ENCODE measurements around the gene ARHGAP15.

The ARHGAP15 gene

DNA sequence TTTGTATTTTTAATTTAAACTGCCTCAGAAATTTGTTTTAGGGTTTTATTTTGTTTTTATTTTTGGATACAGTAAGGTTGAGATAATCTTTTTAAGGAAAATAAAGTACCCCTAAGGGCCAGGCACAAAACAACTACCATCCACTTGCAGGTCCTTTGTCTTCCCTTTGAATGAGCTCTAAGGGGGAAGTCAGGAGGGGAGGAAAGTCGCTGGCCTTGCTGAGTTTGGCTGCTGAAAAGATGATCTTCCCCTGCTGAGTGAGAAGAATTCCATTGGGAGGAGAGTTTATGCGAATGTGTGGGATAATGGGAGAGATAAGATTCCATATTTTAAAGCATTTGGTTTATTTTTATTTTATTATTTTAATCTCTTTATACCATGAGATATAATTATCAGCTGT lies 100.7 kb downstream of the ARHGAP15 start:
- no peak for DNase-seq

- DNase-seq: no peak
These were observed 101.5 kb downstream of the ARHGAP15 start for GRCh38 chr2:143230506-143231253.

DNA sequence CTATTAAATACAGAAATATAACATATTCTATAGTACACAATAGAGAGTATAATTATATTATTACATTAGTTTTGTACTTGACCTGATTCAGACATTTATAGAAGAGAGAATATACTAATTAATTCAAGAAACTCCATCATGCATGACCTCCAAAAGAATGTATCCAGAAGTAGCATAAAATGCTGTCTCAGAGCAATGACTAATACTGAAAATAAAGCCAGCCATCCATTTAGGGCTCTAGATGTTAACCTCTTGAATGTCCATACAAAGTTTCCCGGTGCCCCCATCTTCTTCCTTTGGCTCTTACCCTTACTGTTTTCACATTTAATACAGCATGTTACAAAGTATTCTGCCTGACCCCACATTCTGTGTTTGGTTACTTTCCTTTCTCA lies 102.0 kb downstream of the ARHGAP15 start:
- DNase-seq: no peak

GRCh38 chr2:143237146-143237777 lies 108.0 kb downstream of the ARHGAP15 start:
- DNase-seq: no peak

- no peak for DNase-seq
These were observed 112.3 kb downstream of the ARHGAP15 start for GRCh38 chr2:143241403-143242088.

GRCh38 chr2:143246246-143246645 lies 117.0 kb downstream of the ARHGAP15 start:
- no peak for DNase-seq

- no peak for DNase-seq
These were observed 117.9 kb downstream of the ARHGAP15 start for GRCh38 chr2:143246815-143247744.

- no peak for DNase-seq
These were observed 119.4 kb downstream of the ARHGAP15 start for GRCh38 chr2:143248631-143249030.

DNA sequence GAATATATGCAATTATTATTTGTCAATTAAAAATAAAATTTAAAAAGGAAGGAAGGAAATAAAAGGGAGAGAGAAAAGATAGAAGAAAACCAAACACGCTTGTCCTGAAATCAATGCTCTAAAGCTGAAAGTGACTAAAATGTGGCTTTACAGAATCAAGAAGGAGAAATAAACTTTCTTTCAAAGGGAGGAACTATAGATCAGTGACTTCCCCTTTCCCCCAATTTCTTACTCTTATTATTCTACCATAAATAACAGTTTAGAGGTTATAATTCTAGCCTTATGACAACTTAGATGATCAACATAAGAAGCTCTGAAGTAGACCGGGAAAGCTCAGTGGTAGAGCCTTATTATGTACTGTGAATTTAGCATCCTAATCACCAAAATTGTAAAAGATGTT lies 122.5 kb downstream of the ARHGAP15 start:
- no peak for DNase-seq

DNA sequence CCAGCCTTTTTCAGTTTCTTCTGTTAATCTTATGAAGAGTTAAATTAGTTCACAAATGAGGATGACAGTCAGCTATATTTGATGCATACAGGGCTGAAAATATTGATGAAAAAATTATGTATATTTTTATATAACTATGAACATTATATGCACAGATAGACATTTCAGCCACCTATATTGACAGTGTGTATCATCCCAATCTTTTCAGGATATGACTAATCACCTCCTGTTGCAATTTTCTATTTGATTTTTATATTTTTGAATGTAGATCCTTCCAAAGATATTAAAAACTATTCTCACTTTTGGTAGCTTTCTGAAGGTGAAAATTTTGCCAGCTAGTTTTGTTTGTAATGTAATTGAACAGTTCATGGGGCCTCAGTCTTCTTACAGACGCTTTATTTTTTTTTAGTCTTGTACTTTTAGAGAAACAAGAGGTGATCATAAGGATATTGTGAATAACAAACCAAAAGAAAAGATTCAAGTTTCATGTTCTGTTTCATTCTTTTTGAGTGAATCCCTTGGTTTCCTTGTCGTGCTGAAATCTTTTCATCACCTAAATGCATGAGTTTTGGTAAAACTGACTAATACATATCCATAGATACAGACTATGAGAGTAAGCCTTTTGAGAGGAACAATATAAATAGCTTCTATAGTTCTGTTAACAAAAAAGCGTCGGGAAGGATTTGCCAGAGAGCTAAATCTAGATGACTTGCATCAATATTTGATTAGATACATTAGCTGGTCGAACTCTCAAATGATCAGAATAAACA lies 123.1 kb downstream of the ARHGAP15 start:
- no peak for DNase-seq

GRCh38 chr2:143254110-143254509 lies 124.9 kb downstream of the ARHGAP15 start:
- peak; percentile 41 for DNase-seq

- no peak for DNase-seq
These were observed 125.9 kb downstream of the ARHGAP15 start for GRCh38 chr2:143255086-143255485.

- no peak for DNase-seq
These were observed 126.7 kb downstream of the ARHGAP15 start for GRCh38 chr2:143255899-143256298.

GRCh38 chr2:143258126-143258892 lies 129.1 kb downstream of the ARHGAP15 start:
- DNase-seq: peak; percentile 83

DNA sequence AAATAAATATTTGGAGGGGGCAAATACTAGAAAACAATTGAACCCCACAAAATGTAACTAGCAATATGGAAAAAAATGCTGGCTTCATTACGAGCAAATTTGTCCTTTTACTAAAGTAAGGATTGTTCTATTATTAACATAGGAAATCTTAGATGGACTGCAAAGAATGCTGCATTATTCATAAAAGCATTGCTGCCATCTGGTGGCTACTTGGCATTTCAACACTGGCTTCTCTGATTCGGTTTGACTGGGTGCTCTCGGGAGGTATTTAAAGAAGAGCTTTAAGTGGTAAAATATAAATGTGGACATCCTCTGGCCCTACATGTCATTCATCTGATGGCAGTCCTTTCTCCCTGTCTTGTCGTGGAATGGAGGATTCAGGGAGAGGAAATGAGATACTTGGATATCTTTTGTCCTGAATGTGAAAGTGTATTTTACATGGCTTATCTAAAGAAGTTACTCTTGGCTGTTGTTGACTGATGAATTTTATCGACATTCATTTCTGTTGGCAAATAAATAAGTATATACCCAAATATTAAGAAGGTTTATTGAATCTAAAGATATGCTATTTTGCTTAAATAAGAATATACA lies 130.2 kb downstream of the ARHGAP15 start:
- DNase-seq: peak; percentile 93

- DNase-seq: peak; percentile 69
These were observed 132.8 kb downstream of the ARHGAP15 start for GRCh38 chr2:143261986-143262385.

DNA sequence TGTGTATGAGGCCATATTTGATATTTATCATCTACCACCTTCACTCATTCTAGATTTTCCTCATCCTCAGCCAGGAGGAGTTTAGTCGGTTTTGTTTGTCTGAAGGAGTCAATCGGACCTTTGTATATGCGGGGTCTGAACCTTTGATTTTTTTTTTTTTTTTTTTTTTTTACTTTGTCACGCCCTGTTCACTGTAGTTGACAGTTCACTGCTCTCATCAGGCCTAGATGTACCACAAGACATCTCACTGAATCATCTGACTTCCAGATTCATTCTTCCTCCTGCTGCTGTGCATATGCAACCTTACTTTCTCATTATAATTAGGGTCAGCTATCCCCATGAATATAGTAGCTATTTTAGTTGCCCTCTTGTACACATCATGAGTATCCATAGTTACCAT lies 133.2 kb downstream of the ARHGAP15 start:
- no peak for DNase-seq

- DNase-seq: no peak
These were observed 133.9 kb downstream of the ARHGAP15 start for GRCh38 chr2:143263066-143263625.

GRCh38 chr2:143264851-143265250 lies 135.6 kb downstream of the ARHGAP15 start:
- no peak for DNase-seq

DNA sequence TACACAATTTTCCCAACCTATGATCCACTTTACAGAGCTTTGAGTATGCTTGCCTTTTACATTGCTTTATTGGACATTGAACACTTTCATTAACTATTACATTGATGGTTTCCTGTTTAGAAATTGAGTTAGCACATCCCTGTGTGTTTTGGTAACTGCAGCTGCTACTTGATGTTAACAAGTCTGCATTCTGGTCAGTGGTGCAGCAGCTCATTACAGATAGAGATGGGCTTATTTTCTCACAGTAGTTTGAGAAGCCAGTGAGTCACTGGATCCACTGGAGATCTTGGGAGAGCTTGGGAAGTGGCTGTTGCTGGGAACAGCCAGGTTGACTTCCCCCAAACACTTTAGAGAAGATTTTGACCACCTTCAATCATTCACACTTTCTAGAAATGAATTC lies 150.5 kb downstream of the ARHGAP15 start:
- no peak for DNase-seq

All from hematopoietic multipotent progenitor cell treated with erythropoietin and hydrocortisone succinate and interleukin-3 and kit ligand, for 6 days (in vitro differentiated cells).